ENCODE results near the gene SEMA3F.

- no peak for TF ChIP-seq CTCF (IDR thresholded peaks at IDR 0.05)
- no peak for TF ChIP-seq ZFX (IDR thresholded peaks at IDR 0.05; ENCODE audit: borderline replicate concordance)
Observed at GRCh38 chr3:50127251-50127691, 27.9 kb upstream of the SEMA3F start.
